Measurements from ENCODE around the gene JAG1.

JAG1 gene

DNA sequence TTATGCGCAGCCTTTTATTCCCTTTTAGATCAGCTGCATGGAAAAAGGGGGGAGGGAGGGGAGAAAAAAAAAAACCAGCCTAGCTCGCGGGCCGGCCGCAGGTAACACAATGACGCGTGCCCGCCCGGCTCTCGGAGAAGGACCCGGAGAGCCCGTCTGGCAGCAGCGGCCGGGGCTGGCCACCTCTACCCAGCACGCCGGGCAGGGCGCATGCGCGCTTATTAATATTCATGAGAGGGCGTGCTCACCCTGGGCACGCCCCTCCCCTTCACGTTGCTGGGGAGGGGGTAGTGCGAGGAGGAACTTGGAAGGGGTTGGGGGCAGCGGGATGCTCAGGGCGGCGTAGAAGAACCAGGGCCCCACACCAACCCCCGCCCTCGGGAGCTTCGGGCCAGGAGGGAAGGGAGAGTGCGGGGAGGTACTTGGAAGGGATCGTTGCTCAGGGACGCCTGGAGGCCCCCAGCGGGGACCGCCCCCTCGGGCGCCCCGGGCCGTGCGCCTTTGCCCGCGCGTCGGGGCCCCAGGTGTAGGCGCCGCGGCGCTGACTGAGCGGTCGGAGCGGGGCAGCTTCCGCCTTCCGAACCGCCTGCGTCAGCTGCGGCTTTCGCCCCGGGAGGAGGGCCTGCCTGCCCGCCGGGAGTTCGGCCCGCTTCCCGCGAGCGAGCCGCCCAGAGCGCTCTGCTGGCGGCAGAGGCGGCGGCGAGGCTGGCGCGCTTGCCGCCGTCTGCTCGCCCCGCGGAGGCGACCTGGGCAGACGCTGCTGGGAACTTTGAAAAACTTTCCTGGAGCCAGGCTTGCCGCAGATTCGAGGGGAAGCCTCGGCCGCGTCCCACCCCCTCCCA is at the start of gene JAG1:
JAG1 (minus strand) TSS at position 158 of the 842 bp plus-strand sequence. CDS start 469 bp downstream, outside the sequence.
- H3K27ac Mint-ChIP-seq (ENCODE audit: low read depth) = no peak within 1 kb of the TSS
- no peaks in the 10 kb centered on the region for H3K9me3 Mint-ChIP-seq
- peaks cover 13% of the 10 kb centered on the region for H3K4me1 Mint-ChIP-seq
- peak within 1 kb of the TSS; percentile 81 for H3K4me3 Mint-ChIP-seq
- H3K36me3 Mint-ChIP-seq (ENCODE audit: insufficient read depth) = peaks cover 5% of the 10 kb centered on the region
- peaks cover 88% of the 10 kb centered on the region for H3K27me3 Mint-ChIP-seq
- no peak for DNase-seq (ENCODE audit: low spot score in 2 of 2)
- peak; percentile 46 for ATAC-seq (replicated peaks; ENCODE audit: extremely low read depth, poor library complexity, severe bottlenecking)

DNA sequence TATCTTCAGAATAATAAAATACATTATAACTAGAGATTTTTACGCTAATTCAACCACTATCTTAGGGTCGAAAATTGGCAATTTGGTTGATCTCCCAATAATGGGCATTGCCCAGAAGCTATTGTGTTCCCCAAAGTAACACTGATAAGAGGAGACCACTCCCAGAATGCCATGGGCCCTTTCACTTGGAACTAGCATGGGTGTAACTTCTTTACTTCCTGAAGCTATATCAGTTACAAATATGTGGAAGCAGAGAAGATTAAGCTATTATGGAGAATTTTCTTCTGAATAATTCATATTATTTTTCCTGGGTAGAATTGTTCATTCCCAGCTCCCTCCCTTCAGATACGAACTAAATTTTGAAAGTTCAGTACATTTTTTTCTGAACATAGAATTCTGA is 48.2 kb upstream of the JAG1 start:
- Mint-ChIP-seq H3K36me3 (ENCODE audit: insufficient read depth) (peaks cover 2% of the 10 kb centered on the region), H3K9me3 (no peaks in the 10 kb centered on the region), H3K4me1 (no peaks in the 10 kb centered on the region), H3K4me3 (no peak overlapping the region), H3K27ac (ENCODE audit: low read depth) (no peak overlapping the region), H3K27me3 (peaks cover 56% of the 10 kb centered on the region)
- ATAC-seq (replicated peaks; ENCODE audit: extremely low read depth, poor library complexity, severe bottlenecking) (no peak), DNase-seq (ENCODE audit: low spot score in 2 of 2) (no peak)

DNA sequence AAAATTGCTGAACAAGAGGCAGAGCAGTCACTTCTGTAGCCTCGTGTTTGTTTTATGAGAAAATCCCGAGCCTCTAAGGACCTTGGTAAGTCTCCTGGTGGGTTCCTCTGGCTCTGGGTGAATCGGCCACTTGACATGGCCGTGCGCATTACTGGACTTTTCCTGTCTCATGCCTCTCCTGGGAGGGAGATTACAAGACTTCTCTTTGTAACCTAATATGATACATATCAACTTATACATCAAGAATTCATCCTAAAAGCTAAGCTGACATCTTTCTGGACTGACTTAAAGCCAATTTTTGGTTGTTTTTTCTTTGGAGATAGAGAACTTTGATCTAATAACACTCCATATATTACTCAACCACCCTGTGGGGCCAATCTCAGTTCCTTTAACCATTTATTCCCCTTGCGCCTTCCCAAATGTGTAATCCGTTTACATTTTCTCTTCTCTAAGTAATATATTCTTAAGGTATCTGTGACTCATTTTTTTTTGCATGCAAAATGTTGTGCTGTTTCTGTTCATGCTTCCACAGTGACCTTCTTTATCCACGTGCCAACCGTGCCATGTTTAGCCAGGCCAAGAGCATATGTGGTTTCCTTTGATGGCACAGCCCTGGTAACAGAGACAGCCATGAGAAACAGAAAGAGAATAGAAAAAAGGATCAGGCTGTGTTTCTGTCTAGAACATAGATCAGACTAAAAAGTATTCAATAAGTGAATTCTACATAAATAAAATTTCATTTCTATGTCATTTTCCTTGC is 47.5 kb upstream of the JAG1 start:
- ATAC-seq (replicated peaks; ENCODE audit: extremely low read depth, poor library complexity, severe bottlenecking) = no peak
- Mint-ChIP-seq H3K27ac (ENCODE audit: low read depth) (no peak overlapping the region), H3K9me3 (no peaks in the 10 kb centered on the region), H3K4me1 (no peaks in the 10 kb centered on the region), H3K4me3 (no peak overlapping the region), H3K27me3 (peaks cover 55% of the 10 kb centered on the region), H3K36me3 (ENCODE audit: insufficient read depth) (peaks cover 2% of the 10 kb centered on the region)
- no peak for DNase-seq (ENCODE audit: low spot score in 2 of 2)

DNA sequence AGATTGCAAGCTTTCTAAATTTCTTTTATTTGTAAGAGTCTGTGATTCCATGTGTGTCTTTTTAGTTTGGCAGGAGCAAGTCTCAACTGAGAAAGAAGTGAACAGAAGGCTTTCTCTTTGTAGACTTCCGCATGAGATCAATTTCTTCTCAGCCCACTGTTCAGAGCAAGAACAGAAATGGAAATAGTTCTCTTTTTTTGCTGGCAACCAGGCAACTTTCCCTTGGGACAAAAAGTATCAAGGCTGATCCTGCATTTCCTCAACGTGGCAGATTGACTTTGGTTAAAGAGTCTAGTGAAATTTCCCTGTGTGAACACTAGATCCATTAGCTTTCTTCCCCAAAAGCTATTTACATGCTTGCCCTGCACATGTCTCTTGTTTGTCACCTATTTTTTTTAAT is 46.8 kb upstream of the JAG1 start:
- ATAC-seq (replicated peaks; ENCODE audit: extremely low read depth, poor library complexity, severe bottlenecking) = no peak
- H3K27me3 Mint-ChIP-seq = peaks cover 48% of the 10 kb centered on the region

DNA sequence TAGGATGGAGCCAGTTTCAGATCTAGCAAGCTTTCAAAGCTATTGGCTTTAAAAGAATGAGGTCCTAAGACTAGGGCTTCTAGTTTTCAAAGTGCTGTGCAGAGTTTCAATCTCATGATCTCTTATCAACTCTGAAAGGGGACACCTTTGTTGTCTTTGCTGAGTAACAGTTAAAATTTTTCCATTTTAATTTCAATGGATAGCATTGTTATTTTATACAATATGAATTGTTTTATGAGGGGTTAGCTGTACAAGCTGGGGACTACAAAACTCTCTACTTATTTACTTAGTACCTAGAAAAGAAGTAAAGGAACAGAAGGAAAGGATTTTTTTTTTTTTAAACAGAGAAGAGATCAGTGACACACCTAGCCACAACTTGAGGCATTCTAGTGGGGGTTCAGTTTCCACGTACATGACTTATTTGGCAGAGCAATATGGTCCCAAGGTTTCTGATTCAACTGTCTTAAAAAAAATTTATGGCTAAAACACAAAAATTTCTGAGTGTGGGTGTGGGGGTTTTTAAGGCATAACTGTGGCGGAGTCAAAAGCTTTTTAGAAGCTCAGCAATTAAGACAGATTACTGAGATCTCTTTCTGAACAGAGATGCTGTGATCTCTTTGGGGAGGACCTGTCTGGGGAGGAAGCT is 46.1 kb upstream of the JAG1 start:
- ATAC-seq (replicated peaks; ENCODE audit: extremely low read depth, poor library complexity, severe bottlenecking) = no peak
- no peak for DNase-seq (ENCODE audit: low spot score in 2 of 2)
- Mint-ChIP-seq H3K4me1 (no peaks in the 10 kb centered on the region), H3K9me3 (no peaks in the 10 kb centered on the region), H3K27ac (ENCODE audit: low read depth) (no peak overlapping the region), H3K27me3 (peaks cover 47% of the 10 kb centered on the region), H3K36me3 (ENCODE audit: insufficient read depth) (peaks cover 2% of the 10 kb centered on the region), H3K4me3 (no peak overlapping the region)

More for the DNA sequence above, 46.8 kb upstream of the JAG1 start:
- peaks cover 2% of the 10 kb centered on the region for H3K36me3 Mint-ChIP-seq (ENCODE audit: insufficient read depth)
- no peak overlapping the region for H3K4me3 Mint-ChIP-seq
- no peaks in the 10 kb centered on the region for H3K4me1 Mint-ChIP-seq
- H3K9me3 Mint-ChIP-seq = no peaks in the 10 kb centered on the region
- H3K27ac Mint-ChIP-seq (ENCODE audit: low read depth) = no peak overlapping the region
- DNase-seq (ENCODE audit: low spot score in 2 of 2) = no peak

GRCh38 chr20:10718661-10719060 is 44.9 kb upstream of the JAG1 start:
- H3K27me3 Mint-ChIP-seq = peaks cover 47% of the 10 kb centered on the region
- DNase-seq (ENCODE audit: low spot score in 2 of 2) (no peak), ATAC-seq (replicated peaks; ENCODE audit: extremely low read depth, poor library complexity, severe bottlenecking) (no peak)
- no peaks in the 10 kb centered on the region for H3K4me1 Mint-ChIP-seq
- H3K27ac Mint-ChIP-seq (ENCODE audit: low read depth) = no peak overlapping the region
- peaks cover 2% of the 10 kb centered on the region for H3K36me3 Mint-ChIP-seq (ENCODE audit: insufficient read depth)
- H3K9me3 Mint-ChIP-seq = no peaks in the 10 kb centered on the region
- no peak overlapping the region for H3K4me3 Mint-ChIP-seq

- Mint-ChIP-seq H3K27ac (ENCODE audit: low read depth) (no peak overlapping the region), H3K36me3 (ENCODE audit: insufficient read depth) (peaks cover 2% of the 10 kb centered on the region), H3K4me1 (no peaks in the 10 kb centered on the region), H3K4me3 (no peak overlapping the region), H3K9me3 (no peaks in the 10 kb centered on the region), H3K27me3 (peaks cover 34% of the 10 kb centered on the region)
- no peak for ATAC-seq (replicated peaks; ENCODE audit: extremely low read depth, poor library complexity, severe bottlenecking)
- no peak for DNase-seq (ENCODE audit: low spot score in 2 of 2)
Measured at GRCh38 chr20:10716855-10717254, 43.1 kb upstream of the JAG1 start.

- Mint-ChIP-seq H3K27me3 (peaks cover 19% of the 10 kb centered on the region), H3K36me3 (ENCODE audit: insufficient read depth) (peaks cover 2% of the 10 kb centered on the region), H3K27ac (ENCODE audit: low read depth) (no peak overlapping the region), H3K9me3 (no peaks in the 10 kb centered on the region), H3K4me3 (no peak overlapping the region), H3K4me1 (no peaks in the 10 kb centered on the region)
- ATAC-seq (replicated peaks; ENCODE audit: extremely low read depth, poor library complexity, severe bottlenecking) (no peak), DNase-seq (ENCODE audit: low spot score in 2 of 2) (no peak)
Measured at GRCh38 chr20:10715035-10715434, 41.2 kb upstream of the JAG1 start.

- DNase-seq (ENCODE audit: low spot score in 2 of 2) = no peak
- ATAC-seq (replicated peaks; ENCODE audit: extremely low read depth, poor library complexity, severe bottlenecking) = no peak
- Mint-ChIP-seq H3K27ac (ENCODE audit: low read depth) (no peak overlapping the region), H3K4me1 (no peaks in the 10 kb centered on the region), H3K4me3 (no peak overlapping the region), H3K36me3 (ENCODE audit: insufficient read depth) (peaks cover 2% of the 10 kb centered on the region), H3K9me3 (no peaks in the 10 kb centered on the region), H3K27me3 (peaks cover 13% of the 10 kb centered on the region)
Measured at GRCh38 chr20:10714236-10714975, 40.6 kb upstream of the JAG1 start.

GRCh38 chr20:10713161-10713560 is 39.4 kb upstream of the JAG1 start:
- DNase-seq (ENCODE audit: low spot score in 2 of 2) = no peak
- H3K4me3 Mint-ChIP-seq = no peak overlapping the region

DNA sequence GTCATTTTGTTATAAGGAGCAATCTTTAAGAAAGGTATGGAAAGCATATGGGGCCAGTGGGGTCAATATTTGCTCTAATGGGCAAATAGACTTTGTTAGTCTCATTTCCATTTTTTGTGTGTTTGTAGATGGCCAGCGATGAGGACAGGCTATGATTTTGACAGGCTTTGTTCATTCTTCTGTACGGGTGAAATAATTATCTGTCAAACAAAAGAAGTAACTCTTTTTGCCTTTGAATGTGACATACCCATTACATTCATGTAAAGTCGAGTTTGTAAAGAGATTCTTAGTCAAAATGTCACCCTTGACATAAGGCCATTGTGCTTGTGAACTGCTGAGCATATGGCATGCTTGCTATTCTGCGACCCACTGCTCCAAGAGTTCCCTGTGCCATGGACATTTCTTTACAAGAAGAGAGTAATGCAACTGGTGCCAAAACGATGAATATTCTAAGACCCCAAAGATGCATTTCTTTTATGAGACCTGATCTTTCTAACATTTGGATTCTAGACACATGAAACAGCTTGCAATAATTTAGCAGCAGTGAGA is 38.2 kb upstream of the JAG1 start:
- no peaks in the 10 kb centered on the region for H3K36me3 Mint-ChIP-seq (ENCODE audit: insufficient read depth)
- H3K4me3 Mint-ChIP-seq = no peak overlapping the region
- DNase-seq (ENCODE audit: low spot score in 2 of 2) = no peak
- H3K27ac Mint-ChIP-seq (ENCODE audit: low read depth) = no peak overlapping the region
- ATAC-seq (replicated peaks; ENCODE audit: extremely low read depth, poor library complexity, severe bottlenecking) = no peak
- H3K27me3 Mint-ChIP-seq = peaks cover 6% of the 10 kb centered on the region
- no peaks in the 10 kb centered on the region for H3K9me3 Mint-ChIP-seq
- no peaks in the 10 kb centered on the region for H3K4me1 Mint-ChIP-seq

More at GRCh38 chr20:10713161-10713560, 39.4 kb upstream of the JAG1 start:
- Mint-ChIP-seq H3K27ac (ENCODE audit: low read depth) (no peak overlapping the region), H3K4me1 (no peaks in the 10 kb centered on the region), H3K36me3 (ENCODE audit: insufficient read depth) (no peaks in the 10 kb centered on the region), H3K9me3 (no peaks in the 10 kb centered on the region), H3K27me3 (peaks cover 13% of the 10 kb centered on the region)
- no peak for ATAC-seq (replicated peaks; ENCODE audit: extremely low read depth, poor library complexity, severe bottlenecking)
